Thoracic aorta (tissue), 2 donors: Measurements from ENCODE around the gene DPH1. TPM values are rescaled to one million over a fixed set of nuclear protein-coding genes. Genes with fewer than 3 reads are reported as not detected.

Experiments used
- ATAC-seq: fragments of 150-250 bp; one replicate; pipeline ENCODE4 v1.8.0; 2017; ENCODE audit warnings: low read depth; ENCODE audit not compliant: insufficient number of reproducible peaks, low FRiP score
- DNase-seq: peaks from one replicate; pipeline ENCODE4 v3.0.0-alpha.2; 2020; ENCODE audit warnings: low spot score
- H3K27ac ChIP-seq, 2 donors: fragments of 200-600 bp; sonication (generic); 1 replicate in 1 of 2; 2 replicates in 1 of 2; pipeline ENCODE4 v1.5.1; 2016; ENCODE audit warnings: mild to moderate bottlenecking in 2 of 2, moderate library complexity in 2 of 2
- H3K27me3 ChIP-seq: fragments of 200-600 bp; sonication (generic); replicated peaks from 2 replicates; pipeline ENCODE4 v1.6.0; 2016; ENCODE audit warnings: mild to moderate bottlenecking; ENCODE audit not compliant: insufficient read depth
- H3K36me3 ChIP-seq: fragments of 200-600 bp; sonication (generic); one replicate; pipeline ENCODE4 v1.5.1; 2016
- H3K4me1 ChIP-seq, 2 donors: fragments of 200-600 bp; sonication (generic); 1 replicate in 1 of 2; 2 replicates in 1 of 2; pipeline versions ENCODE4 v1.5.1 to v1.6.0; 2016; ENCODE audit warnings: low read depth in 2 of 2, mild to moderate bottlenecking in 1 of 2; ENCODE audit not compliant: control insufficient read depth in 1 of 2
- H3K4me3 ChIP-seq: fragments of 200-600 bp; sonication (generic); 2 replicates; pipeline ENCODE4 v1.5.1; 2016; ENCODE audit warnings: mild to moderate bottlenecking
- H3K9me3 ChIP-seq: fragments of 200-600 bp; sonication (generic); 2 replicates; pipeline ENCODE4 v1.5.1; 2016
- CTCF ChIP-seq: fragments of 200-600 bp; sonication (generic); IDR thresholded peaks from one replicate; pipeline ENCODE4 v1.5.1; 2019; ENCODE audit warnings: antibody characterized with exemption
- total RNA-seq, 2 donors: library from RNA; depleted of rRNA; stranded (reverse); fragments of >200 nt; gene quantifications; one replicate each; pipeline versions ENCODE4 v1.1.0 to v1.2.3, GENCODE V29; 2016

The DPH1 gene
- total RNA-seq, 2 donors from 2014 or later = 46.0 to 61.1 TPM

GRCh38 chr17:2071455-2072281 is 41.7 kb downstream of the DPH1 start:
- H3K4me1 ChIP-seq = peaks cover 0 to 19% of the 10 kb centered on the region in 2 donors
- no peak for ATAC-seq

GRCh38 chr17:2074919-2075318 is 45.0 kb downstream of the DPH1 start:
- TF ChIP-seq CTCF = no peak
- DNase-seq = no peak
- Histone ChIP-seq H3K9me3 (no peaks in the 10 kb centered on the region), H3K36me3 (peaks cover 32% of the 10 kb centered on the region), H3K27me3 (no peaks in the 10 kb centered on the region), H3K27ac (no peak overlapping the region), H3K4me1 (no peaks in the 10 kb centered on the region), H3K4me3 (no peak overlapping the region)
- ATAC-seq = no peak

More at GRCh38 chr17:2071455-2072281, 41.7 kb downstream of the DPH1 start:
- no peak for DNase-seq
- Histone ChIP-seq H3K36me3 (peaks cover 18% of the 10 kb centered on the region), H3K9me3 (no peaks in the 10 kb centered on the region), H3K27me3 (no peaks in the 10 kb centered on the region), H3K27ac (peak overlapping the region in 1 of 2 donors; percentile 10), H3K4me3 (no peak overlapping the region)
- no peak for TF ChIP-seq CTCF

GRCh38 chr17:2075336-2076086 is 45.6 kb downstream of the DPH1 start:
- Histone ChIP-seq H3K4me3 (no peak overlapping the region), H3K27me3 (no peaks in the 10 kb centered on the region), H3K9me3 (no peaks in the 10 kb centered on the region), H3K4me1 (no peaks in the 10 kb centered on the region), H3K27ac (peak overlapping the region in 1 of 2 donors; percentile 40), H3K36me3 (peaks cover 31% of the 10 kb centered on the region)
- TF ChIP-seq CTCF = no peak
- DNase-seq (no peak), ATAC-seq (no peak)

- Histone ChIP-seq H3K9me3 (no peaks in the 10 kb centered on the region), H3K27me3 (no peaks in the 10 kb centered on the region), H3K4me3 (no peak overlapping the region), H3K27ac (peak overlapping the region in 1 of 2 donors; percentile 40), H3K36me3 (peaks cover 32% of the 10 kb centered on the region), H3K4me1 (no peaks in the 10 kb centered on the region)
- TF ChIP-seq CTCF = no peak
- ATAC-seq = no peak
- DNase-seq = no peak
Measured at GRCh38 chr17:2076087-2076984, 46.4 kb downstream of the DPH1 start.
